DOHH2 (cell line): ENCODE results near the gene CYB5A.

Experiments
- H3F3A ChIP-seq: fragments of 200-600 bp; sonication (generic), shearing (Covaris generic); 2 replicates; pipeline ENCODE4 v1.6.0; 2016; ENCODE audit warnings: antibody characterized with exemption, mild to moderate bottlenecking; ENCODE audit not compliant: control insufficient read depth, insufficient read depth
- H3K27ac ChIP-seq: fragments of 200-600 bp; sonication (generic); 2 replicates; pipeline ENCODE4 v1.5.1; 2014; ENCODE audit warnings: low read depth, mild to moderate bottlenecking, low read length, moderate library complexity
- H3K27me3 ChIP-seq: fragments of 200-600 bp; sonication (generic); 2 replicates; pipeline ENCODE4 v1.6.1; 2014; ENCODE audit warnings: mild to moderate bottlenecking, low read length, mixed read lengths; ENCODE audit not compliant: control insufficient read depth
- H3K36me3 ChIP-seq: fragments of 200-600 bp; sonication (generic); 2 replicates; pipeline ENCODE4 v1.6.1; 2014; ENCODE audit warnings: mild to moderate bottlenecking, low read length, moderate library complexity, mixed read lengths; ENCODE audit not compliant: control insufficient read depth
- H3K4me1 ChIP-seq: fragments of 200-600 bp; sonication (generic); 2 replicates; pipeline ENCODE4 v1.6.1; 2014; ENCODE audit warnings: mild to moderate bottlenecking, low read length, mixed read lengths; ENCODE audit not compliant: control insufficient read depth
- H3K4me2 ChIP-seq: fragments of 200-600 bp; sonication (generic); 2 replicates; pipeline ENCODE4 v1.6.0; 2014; ENCODE audit warnings: mild to moderate bottlenecking, low read length, moderate library complexity
- H3K4me3 ChIP-seq: fragments of 200-600 bp; sonication (generic); 2 replicates; pipeline ENCODE4 v1.5.1; 2014; ENCODE audit warnings: mild to moderate bottlenecking, low read length, mixed read lengths
- H3K79me2 ChIP-seq: fragments of 200-600 bp; sonication (generic); 2 replicates; pipeline ENCODE4 v1.6.1; 2014; ENCODE audit warnings: mild to moderate bottlenecking, low read length, mixed read lengths; ENCODE audit not compliant: control insufficient read depth
- H3K9me2 ChIP-seq: fragments of 200-600 bp; sonication (generic); replicated peaks from 2 replicates; pipeline ENCODE4 v1.6.1; 2014; ENCODE audit warnings: mild to moderate bottlenecking, low read length, mixed read lengths; ENCODE audit not compliant: control insufficient read depth
- H3K9me3 ChIP-seq: fragments of 200-600 bp; sonication (generic); 2 replicates; pipeline ENCODE4 v1.6.1; 2014; ENCODE audit warnings: antibody characterized with exemption, low read length, mixed read lengths; ENCODE audit not compliant: control insufficient read depth, insufficient read depth
- H4K20me1 ChIP-seq: fragments of 200-600 bp; sonication (generic); 2 replicates; pipeline ENCODE4 v1.6.0; 2014; ENCODE audit warnings: low read depth, mild to moderate bottlenecking, antibody characterized with exemption, low read length, moderate library complexity; ENCODE audit not compliant: control insufficient read depth, insufficient read depth
- EZH2phosphoT487 ChIP-seq: fragments of 200-600 bp; sonication (generic); IDR thresholded peaks from 2 replicates; pipeline ENCODE4 v1.6.1; 2017; ENCODE audit warnings: borderline replicate concordance, mild to moderate bottlenecking, antibody characterized with exemption, low read length, moderate library complexity, mixed read lengths
- TF ChIP-seq, protein P1 (sequence below): fragments of 200-600 bp; sonication (generic); IDR thresholded peaks from one replicate; pipeline ENCODE4 v1.5.1; 2014; ENCODE audit warnings: antibody characterized with exemption, mild to moderate bottlenecking, low read depth, low read length; ENCODE audit not compliant: poor library complexity, severe bottlenecking

The CYB5A gene

DNA sequence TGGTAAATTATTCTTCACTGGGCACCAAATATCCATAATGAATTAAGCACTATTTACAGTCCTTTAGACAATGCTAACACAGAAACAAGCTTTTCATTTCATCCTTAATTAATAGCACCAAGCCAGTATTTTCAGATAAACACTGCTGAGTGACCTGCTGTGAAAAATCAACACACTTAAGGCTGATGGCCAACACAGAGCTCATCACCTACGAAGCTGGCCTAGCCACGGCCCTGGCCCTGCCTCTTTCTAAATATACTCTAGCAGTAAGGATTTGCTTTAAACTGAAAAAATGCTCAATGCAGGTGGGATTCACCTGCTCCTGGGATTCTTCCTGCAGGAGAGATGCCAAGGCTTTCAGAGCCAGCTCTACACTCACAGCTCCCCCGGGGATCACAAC lies 18.4 kb downstream of the CYB5A start:
- Histone ChIP-seq H3K27ac (no peak overlapping the region), H3K27me3 (no peaks in the 10 kb centered on the region), H3F3A (no peaks in the 10 kb centered on the region), H3K36me3 (no peaks in the 10 kb centered on the region), H4K20me1 (no peaks in the 10 kb centered on the region), H3K79me2 (no peaks in the 10 kb centered on the region), H3K4me3 (no peak overlapping the region), H3K4me1 (no peaks in the 10 kb centered on the region), H3K9me3 (no peaks in the 10 kb centered on the region), H3K4me2 (no peak overlapping the region), H3K9me2 (no peaks in the 10 kb centered on the region)
- TF ChIP-seq EZH2phosphoT487, result no peak
- TF ChIP-seq, protein P1, sequence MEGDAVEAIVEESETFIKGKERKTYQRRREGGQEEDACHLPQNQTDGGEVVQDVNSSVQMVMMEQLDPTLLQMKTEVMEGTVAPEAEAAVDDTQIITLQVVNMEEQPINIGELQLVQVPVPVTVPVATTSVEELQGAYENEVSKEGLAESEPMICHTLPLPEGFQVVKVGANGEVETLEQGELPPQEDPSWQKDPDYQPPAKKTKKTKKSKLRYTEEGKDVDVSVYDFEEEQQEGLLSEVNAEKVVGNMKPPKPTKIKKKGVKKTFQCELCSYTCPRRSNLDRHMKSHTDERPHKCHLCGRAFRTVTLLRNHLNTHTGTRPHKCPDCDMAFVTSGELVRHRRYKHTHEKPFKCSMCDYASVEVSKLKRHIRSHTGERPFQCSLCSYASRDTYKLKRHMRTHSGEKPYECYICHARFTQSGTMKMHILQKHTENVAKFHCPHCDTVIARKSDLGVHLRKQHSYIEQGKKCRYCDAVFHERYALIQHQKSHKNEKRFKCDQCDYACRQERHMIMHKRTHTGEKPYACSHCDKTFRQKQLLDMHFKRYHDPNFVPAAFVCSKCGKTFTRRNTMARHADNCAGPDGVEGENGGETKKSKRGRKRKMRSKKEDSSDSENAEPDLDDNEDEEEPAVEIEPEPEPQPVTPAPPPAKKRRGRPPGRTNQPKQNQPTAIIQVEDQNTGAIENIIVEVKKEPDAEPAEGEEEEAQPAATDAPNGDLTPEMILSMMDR, result no peak

DNA sequence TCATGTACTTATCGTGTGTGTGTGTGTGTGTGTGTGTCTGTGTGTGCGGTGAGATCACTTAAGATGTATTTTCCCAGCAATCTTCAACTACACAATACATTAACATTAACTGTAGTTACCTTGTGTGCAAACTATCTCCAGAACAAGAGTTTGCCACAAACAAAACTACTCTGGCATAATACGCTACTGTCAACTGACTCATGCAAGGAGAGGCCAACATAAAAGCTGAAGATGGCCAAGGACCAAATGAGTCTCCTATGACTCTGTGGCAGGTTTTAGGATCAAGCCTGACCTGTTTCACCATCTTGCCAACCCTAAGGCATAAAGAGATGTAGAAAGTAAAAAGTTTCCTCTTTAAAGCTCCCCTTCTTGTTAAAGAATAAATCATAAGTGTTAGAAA lies 20.1 kb downstream of the CYB5A start:
- H3K4me1 ChIP-seq, result no peaks in the 10 kb centered on the region
- no peak overlapping the region for H3K4me2 ChIP-seq
- H3K27ac ChIP-seq, result no peak overlapping the region
- no peaks in the 10 kb centered on the region for H3K79me2 ChIP-seq
- H3K36me3 ChIP-seq, result no peaks in the 10 kb centered on the region
- no peaks in the 10 kb centered on the region for H3F3A ChIP-seq
- no peak for TF ChIP-seq EZH2phosphoT487
- TF ChIP-seq, protein P1, result no peak
- no peaks in the 10 kb centered on the region for H3K9me3 ChIP-seq
- H3K27me3 ChIP-seq, result no peaks in the 10 kb centered on the region
- no peaks in the 10 kb centered on the region for H3K9me2 ChIP-seq
- H4K20me1 ChIP-seq, result no peaks in the 10 kb centered on the region
- H3K4me3 ChIP-seq, result no peak overlapping the region

GRCh38 chr18:74268933-74269620 lies 22.7 kb downstream of the CYB5A start:
- Histone ChIP-seq H3K4me2 (no peak overlapping the region), H3K27ac (no peak overlapping the region), H4K20me1 (no peaks in the 10 kb centered on the region), H3K4me3 (no peak overlapping the region), H3K36me3 (no peaks in the 10 kb centered on the region), H3K4me1 (no peaks in the 10 kb centered on the region), H3K79me2 (no peaks in the 10 kb centered on the region), H3K27me3 (no peaks in the 10 kb centered on the region), H3K9me2 (no peaks in the 10 kb centered on the region), H3F3A (no peaks in the 10 kb centered on the region), H3K9me3 (no peaks in the 10 kb centered on the region)
- no peak for TF ChIP-seq EZH2phosphoT487
- TF ChIP-seq, protein P1, result no peak
